HG03045 (cell line): ENCODE data around the gene VPS4A.

ENCODE experiments used
- ATAC-seq: cut with Tn5 transposase; IDR thresholded peaks from one replicate; pipeline ENCODE4 v1.9.1; 2021; ENCODE audit warnings: mild to moderate bottlenecking, moderate library complexity; ENCODE audit not compliant: unreplicated experiment

VPS4A gene

GRCh38 chr16:69363281-69363717 lies 52.1 kb downstream of the VPS4A start:
- ATAC-seq, result no peak

- ATAC-seq, result no peak
Observed at GRCh38 chr16:69364088-69364487, 52.9 kb downstream of the VPS4A start.

GRCh38 chr16:69365901-69366300 lies 54.8 kb downstream of the VPS4A start:
- no peak for ATAC-seq

- no peak for ATAC-seq
Observed at GRCh38 chr16:69366431-69366830, 55.3 kb downstream of the VPS4A start.

GRCh38 chr16:69367980-69368379 lies 56.8 kb downstream of the VPS4A start:
- no peak for ATAC-seq

- no peak for ATAC-seq
Observed at GRCh38 chr16:69368866-69369265, 57.7 kb downstream of the VPS4A start.

GRCh38 chr16:69371564-69371963 lies 60.4 kb downstream of the VPS4A start:
- ATAC-seq, result no peak

- ATAC-seq, result no peak
Observed at GRCh38 chr16:69373019-69373418, 61.9 kb downstream of the VPS4A start.
